GM18861 (cell line): ENCODE data around the gene FOXL2.

Experiments used
- ATAC-seq: cut with Tn5 transposase; IDR thresholded peaks from one replicate; pipeline ENCODE4 v1.9.1; 2021; ENCODE audit not compliant: unreplicated experiment

The FOXL2 gene

DNA sequence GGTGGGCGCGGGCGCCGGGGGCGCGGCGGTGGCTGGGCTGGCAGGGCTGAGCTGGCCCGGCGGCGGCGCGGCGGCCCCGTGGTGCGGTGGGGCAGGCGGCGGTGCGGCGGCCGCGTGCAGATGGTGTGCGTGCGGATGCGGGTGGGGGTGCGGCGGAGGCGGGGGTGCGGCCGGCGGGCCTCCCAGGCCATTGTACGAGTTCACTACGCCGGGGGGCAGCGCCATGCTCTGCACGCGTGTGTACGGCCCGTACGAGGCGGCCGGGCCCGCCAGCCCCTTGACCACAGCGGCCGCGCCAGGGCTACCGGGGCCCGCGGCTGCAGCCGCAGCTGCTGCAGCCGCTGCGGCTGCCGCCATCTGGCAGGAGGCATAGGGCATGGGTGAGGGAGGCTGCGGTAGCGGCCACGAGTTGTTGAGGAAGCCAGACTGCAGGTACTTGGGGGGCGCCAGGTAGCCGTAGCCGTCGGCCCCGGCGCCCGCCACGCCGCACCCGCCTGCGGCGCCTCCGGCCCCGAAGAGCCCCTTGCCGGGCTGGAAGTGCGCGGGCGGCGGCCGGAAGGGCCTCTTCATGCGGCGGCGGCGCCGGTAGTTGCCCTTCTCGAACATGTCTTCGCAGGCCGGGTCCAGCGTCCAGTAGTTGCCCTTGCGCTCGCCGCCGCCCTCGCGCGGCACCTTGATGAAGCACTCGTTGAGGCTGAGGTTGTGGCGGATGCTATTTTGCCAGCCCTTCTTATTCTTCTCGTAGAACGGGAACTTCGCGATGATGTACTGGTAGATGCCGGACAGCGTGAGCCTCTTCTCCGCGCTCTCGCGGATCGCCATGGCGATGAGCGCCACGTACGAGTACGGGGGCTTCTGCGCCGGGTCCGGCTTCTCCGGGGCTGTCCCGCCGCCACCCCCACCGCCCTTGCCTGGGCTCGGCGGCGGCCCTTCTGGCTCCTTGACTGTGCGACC is 951 bp downstream of the FOXL2 start:
- no peak for ATAC-seq

DNA sequence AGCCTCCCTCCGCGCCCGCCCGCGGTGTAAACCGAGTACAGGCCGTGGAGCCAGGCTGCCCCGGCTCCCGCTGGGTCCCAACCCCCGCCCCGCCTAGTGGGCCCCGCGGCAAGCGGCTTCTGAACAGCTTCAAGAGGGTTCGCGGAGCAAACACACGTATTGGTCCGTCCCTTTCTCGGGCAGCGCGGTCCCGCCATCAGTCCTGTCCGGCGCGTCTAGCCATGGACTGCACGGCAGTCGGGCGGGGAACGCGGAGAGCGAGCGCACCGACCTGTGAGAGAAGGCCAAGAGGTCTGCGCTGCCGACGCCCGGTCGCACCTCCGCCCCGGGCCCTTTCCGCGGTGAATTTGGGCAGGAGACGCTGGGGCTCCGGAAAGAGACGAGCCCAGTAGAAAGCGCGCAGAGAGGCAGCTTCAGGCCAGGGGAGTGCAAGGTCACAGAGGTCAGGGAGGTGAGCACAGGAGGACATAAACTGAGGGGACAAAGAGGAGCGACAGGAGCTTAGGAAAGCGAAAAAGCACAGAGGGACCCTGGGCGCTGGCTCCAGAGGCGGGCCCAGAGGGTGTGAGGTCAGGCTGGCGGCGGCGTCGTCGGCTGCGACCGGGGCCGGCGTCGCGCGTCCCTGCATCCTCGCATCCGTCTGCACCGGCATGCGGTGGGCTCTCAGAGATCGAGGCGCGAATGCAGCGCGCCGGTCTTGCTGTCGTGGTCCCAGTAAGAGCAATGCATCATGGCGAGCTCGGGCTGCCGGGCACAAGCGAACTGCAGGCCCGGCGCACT is 1.8 kb downstream of the FOXL2 start:
- ATAC-seq = no peak

DNA sequence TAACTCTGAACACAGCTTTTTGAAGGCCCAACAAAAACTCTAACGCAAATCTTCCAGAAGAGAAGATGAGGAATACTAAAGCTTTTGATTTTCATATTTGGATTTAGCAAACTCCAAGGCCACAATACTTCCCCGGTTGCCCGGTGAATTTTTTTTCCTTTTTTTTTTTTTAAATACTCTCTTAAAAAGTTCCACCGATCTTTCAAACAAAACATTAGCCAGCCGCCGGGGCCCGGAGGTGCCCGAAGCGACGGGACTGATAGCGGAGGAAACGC is 2.3 kb downstream of the FOXL2 start:
- ATAC-seq = no peak

DNA sequence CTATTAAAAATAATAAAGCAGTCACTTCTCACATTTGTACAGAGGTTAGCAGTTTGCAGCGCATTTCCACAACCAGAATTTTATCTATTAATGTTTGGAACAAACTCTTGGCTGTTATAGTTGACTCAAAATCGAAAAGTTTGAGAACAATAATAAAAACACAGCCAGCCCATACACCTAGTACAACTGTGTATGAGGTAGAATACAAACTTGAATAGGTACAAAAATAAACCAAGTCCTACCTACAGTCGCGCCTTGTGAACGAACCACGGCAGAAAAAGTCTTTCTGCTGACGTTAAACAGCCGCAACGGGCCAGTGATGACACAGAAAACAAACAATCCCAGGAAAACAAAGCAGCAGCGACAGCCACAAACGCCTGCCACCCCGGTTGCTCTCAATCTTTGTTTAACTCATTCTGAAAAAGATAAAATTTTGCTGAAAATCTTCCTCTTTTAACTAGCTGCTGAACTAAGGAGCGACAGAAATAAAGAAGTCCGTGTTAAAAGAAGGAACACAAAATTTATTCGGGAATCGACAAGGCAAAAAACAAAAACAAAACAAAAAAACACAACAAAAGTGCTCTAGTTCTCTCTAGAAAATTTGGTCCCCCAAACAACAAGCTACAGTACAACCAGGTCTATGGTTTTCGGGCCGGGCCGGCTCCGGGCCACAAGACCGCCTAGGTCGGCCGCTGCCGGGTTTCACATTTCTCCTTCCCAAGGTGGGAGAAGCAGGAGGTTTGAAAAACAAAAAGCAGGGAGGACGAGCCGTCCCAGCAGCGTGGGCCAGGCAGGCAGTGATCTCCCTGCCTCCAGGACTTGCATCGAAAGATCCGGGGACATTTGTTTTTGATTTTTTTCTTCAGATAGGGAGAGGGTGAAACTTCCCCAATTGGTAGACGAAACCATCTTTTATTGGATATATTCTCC is 2.9 kb downstream of the FOXL2 start:
- ATAC-seq = no peak

DNA sequence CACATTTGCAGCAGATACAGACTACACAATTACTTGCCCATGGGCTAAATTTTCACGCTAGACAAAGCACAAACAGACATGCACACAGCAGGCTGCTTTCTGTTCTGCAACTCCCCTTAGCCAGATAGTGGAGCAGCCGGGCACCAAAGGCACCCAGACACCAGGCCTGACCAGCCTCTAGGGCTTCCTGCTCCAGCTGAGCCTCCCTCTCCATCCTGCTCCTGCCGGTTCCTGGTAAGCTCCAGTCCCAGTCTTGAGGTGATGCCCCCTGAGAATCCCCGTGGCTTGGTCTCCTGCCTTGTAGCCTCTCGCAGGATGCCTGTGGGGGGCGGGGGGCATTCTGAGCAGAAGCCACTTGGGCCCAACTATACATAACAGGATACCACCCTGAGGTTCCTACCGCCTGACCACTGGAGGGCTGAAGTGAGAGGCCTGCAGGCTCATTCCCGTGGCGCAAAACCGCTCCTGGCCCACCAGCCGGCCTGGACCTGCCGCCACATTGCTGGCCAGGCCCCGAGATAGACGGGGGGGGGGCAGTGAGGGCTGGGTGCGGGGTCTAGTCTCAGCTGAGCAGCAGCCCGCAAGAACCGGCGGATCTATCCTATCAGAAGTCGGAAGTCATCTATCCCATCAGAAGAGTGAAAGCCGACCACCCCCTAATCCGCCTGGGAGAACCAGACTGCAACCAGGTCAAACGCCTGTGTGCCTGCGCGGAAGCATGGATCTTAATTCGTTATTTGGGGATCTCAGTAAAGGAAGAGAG is 3.9 kb downstream of the FOXL2 start:
- ATAC-seq = no peak

DNA sequence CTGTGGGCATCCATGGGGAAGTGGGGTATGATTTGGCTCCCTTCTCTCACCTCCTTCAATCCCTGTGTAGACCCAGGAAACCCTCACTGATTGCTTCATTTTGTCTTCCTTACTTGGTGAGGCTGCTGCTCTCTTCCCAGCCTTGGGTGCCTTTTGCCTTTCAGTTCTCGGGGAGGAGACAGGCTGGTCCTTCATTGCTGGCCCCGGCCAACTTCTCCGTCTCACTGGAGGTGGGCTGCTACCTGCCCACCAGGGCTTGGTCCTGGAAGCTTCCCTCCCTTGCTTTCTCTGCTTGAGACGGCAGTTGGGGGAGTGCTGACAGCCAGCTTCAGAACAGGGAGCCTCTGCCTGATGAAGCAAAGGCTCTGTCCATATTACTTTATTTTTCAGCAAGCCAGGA is 4.7 kb downstream of the FOXL2 start:
- no peak for ATAC-seq

DNA sequence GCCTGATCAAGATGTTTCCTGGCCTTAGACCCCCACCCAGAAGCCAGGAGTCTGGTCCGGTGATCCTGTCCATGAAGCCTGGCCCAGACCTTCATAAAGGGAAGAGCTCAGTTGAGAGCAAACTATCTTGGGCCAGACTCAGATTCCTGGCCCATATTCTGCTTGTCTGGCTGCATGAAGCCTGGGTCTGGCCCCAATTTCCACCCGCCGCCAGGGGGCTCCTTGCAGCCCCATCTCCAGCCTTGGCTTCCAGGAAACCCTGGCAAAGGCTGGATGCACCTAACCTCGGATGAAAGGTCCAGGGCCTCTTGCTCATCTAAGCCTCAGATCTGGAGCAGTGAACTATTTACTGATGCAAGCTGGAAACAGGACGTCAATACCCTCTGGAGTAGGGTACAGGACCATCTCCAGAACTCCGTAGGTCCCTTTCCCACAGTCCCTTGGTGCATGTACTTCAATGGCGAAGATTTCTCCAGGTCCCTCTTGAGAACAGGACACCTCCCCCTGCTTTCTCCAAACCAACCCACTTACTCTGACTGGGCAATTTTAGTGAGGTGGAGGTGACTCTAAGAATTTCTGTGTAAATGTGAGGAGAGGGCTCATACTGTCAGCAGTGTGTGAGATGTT is 5.6 kb downstream of the FOXL2 start:
- ATAC-seq = no peak

DNA sequence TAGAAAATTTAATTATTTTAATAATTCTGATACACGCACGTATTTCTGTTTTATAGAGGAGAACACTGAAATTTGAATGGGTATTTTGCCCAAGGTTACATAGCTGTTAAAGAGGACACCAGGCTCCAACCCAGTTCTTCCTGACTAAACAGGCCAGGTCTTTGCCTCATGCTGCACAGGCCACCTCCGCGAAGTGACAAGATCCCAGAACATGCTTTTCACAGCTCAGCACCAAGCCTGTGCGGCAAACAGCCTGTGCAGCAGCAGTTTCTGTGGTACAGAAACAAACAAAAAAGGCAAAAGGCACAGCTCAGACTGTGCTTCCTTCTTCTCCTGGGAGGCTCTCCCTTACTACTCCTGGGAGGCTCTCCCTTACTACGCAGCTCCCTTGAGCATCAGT is 6.5 kb downstream of the FOXL2 start:
- no peak for ATAC-seq

DNA sequence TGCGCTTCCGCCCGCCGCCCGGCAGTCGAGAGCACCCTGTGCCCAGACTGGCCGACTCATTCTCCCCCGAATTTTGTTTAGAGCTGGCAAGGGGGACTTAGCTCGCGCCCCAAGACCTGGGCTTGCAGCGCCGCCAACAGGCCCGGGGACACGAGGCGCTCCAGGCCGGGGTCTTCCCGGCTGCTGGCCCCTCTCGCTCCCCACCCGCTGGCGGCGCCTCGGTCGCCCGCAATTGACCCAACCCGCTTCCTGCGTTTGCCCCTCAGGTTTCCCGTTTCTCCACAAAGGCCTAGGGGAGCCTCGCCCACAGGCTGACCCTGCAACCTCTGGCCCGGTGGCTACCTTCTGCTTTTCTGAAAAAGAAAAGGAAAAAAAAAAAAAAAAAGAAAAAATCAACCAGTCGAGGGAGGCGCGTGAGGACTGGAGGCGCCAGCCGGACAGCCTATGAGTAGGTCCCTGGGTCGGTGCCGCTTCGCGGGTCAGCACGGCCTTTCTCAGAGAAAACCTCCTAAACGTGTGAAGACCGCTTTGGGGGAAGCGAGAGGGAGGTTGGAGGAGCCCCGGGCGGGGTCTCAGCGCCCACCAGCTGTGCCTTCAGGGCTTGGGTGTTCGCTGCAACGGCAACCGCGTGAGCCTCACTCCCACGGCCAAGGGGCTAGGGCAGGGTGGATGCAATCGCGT is 7.2 kb downstream of the FOXL2 start:
- ATAC-seq = no peak

DNA sequence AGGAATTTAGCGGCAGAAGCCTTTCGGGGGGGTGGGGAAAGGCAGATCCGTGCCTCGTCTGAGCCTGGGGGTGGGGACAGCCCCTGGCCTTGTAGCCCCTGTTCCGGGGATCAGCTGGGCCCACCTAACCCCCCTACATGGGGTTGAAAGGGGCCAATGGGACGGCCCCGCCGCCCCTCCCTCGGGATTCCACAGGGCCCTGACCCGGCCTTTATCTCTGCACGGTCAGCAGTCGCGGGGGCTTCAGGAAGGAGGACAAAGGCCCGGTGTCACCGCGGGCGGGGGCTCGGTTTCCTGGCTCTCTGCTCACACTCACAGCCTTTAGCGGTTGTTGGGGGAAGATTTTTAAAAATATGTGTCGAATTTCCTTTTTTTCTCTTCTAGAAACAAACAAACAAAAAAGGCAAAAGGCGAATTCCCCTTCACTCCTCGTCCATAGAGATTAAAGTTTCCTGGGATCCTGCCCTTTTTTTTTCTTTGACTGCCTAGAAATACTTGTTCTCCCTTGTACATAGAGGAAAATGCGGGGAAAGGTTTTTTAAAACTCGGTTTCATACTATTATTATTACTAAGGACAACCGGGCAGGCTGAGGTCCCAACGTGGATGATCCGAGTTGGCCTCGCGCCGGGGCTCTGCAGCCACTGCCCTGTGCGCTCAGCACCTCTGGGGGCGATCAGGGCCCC is 7.9 kb downstream of the FOXL2 start:
- ATAC-seq = no peak

DNA sequence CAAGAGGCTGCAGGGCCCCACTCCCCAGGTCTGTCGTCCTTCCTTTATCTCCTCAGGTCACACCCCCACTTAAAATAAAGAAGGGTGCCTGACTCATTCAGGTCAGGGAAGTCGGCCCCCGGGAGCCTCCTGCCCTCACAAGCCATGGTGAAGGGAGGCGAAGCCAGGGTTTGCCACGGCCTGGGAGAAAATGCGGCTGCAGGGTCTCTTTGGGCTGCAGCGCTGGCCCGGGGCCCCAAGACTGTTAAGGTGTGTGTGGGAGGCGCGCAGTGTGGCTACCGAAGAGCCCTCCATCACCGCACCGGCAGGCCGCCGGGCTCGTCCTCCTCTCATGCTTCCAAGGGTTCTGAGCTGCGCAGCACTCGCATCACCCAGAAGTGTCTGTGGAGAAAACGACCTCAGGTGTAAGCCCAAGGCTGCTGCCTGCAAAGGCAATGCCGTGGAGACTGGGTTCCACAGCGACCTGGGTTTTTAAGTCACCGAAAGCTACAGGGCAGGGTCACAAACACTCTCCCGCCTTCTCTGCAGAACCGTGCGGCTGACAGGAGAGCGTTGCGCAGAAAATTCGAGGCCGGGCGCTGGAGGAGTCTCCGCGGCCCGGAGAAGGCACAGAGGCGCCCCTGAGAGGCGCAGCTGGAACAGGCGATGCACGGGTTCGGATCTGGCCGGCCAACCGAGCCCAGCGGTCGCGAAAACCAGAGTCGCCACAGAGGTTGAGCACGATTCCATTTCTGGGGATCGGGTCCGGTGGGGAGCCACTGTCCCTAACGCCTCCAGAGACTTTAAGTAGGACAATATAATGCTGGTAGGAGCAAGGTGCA is 8.7 kb downstream of the FOXL2 start:
- no peak for ATAC-seq

DNA sequence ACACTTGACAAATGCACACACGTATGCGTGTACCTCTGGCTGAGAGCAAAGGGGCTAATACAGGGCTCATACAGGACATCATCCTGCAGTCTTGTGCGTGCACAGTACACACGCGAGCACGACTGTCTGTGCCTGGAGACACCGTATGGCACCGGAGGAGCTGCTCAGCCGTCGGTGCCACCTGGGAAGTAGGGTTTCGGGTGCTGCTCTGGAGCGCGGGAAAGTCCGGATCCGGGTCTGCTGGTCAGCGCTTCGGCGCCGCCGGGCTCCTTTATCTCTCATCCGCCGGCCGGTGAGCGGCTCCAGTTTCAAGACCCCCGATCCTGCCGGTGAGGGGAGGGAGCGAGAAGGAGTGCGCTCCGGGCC is 9.3 kb downstream of the FOXL2 start:
- no peak for ATAC-seq

DNA sequence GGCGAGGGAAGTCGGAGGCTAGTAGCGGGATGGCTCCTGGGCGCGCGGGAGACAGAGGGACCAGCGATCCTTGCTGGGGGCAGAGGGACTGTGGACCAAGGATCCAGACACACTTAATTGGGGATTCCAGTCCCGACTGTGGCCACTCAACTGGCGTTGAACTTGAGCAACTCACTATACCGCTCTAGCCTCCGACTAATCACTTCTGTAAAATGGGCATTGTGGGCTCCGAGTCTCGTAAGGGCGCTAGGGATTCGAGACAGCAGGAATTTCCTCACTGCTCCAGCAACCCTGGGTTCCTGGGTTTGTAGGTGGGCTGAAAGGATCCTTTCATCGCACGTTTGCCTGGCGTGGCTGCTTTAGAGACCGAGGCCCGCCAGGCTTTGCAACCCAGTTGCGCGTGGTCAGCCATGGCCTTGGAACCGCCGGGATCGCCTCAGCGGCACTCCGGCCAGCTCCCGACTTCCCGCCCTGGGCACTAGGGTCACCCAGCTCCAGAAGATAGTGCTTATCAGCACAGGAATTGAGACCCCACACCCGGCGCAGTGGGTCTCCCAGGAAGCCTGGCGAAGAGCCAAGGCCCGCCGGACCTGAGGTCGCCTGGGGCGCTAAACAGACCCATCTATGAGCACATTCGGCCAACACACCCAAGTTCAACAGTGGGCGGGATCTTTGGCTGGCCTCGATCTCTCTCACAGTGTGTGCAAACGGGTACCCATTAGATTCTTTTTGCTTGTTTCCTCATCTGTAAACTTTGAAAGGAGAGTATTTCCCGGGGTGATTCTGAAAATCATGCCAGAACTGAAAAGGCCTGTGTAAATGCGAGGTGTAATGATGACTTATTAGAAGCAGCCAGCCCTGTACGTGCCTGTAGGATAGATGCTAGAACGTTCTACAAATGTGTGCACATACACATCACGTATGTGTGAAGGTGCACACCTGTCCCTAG is 9.9 kb downstream of the FOXL2 start:
- ATAC-seq = no peak

DNA sequence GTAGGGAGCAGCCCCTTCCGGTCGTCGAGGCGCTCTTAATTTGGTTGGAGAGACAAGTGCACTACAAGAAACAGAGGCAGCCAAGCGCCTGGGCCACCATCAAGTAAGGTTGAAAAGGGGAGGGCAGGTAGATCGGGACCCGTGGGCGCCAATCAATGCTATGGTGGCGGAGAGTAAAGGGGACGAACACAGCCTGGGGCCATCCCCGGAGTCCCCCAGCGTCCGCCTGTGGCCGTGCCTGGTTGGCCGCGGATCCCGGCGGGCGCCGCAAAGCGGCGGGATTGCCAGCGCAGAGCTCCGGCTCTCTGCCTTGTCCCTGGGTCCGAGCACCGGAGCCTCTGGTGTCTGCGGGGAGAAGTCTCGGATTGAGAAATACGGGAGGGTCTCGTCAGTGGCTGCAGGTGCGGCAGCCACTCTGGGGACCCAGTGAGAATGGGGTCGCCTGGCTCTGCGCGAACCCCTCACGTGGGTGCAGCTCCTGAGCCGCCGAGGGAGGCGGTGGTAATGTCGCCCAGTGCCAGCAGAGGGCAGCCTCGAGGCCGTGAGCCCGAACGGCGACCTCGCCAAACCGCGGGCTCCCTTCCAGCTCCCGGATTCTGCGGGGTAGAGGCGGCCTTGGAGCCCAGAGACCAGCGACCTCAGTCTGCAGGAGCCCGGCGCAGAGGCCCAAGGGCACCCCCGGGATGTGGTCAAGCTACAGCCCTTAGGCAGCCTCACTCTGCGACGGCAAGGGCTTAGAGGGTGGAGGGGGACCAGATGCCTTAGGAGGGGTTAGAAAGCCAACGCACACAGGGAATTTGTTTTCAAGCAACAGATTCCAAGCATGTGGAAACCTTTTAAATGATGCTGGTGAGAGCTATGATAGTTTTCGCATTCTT is 10.8 kb downstream of the FOXL2 start:
- peak; percentile 68 for ATAC-seq

DNA sequence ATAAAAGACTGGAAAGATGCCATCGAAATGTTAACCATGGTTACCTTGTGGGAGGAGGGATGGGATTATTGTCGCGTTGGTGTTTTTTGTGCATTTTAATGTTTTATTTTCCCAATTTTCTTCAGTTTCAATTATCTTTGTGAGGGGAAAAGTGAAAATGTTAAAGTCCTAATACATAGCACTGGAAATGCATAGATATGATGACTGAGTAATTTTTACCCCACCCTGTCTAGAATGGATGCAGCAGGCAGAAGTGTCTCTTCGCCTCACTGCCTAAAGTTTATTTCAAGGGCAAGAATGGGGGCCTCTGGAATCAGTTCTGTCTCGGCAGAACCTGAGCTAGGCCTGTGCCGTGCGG is 11.5 kb downstream of the FOXL2 start:
- ATAC-seq = no peak

DNA sequence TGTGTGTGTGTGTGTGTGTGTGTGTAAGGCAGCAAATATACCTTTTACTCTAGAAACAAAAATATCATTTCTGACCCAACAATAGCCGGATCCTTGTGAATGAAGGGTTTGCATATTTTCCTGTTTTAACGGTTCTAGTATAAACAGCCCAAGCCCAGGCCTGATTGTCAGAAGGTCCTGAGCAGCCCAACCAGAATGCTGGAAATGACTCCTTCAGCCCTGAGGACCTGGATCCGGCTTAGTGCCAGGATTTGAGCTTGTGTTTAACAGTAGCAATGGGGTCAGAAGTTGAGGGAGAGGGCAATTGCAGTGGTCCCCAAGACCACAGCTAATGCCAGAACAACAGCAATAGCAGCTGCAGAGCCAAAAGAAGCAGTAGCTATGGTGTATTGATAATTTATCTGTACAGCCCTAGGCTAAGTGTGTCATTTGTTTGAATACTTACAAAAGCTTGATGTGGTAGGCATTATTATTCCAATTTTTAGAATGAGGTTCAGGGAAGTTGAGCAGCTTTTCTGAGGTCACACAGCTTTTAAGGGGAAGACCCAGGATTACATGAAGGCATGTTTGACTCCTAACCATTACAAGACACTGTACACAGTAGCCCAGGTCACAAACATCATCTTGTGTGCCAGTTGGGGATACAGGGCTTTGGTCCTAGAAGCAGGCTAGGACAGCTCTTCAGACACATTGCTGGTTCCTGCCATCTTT is 12.8 kb downstream of the FOXL2 start:
- no peak for ATAC-seq
